K562 (cell line): ENCODE results near the gene CD37. TPM values are rescaled to one million over a fixed set of nuclear protein-coding genes. Genes with fewer than 3 reads are reported as not detected.
A peak's percentile ranks its signal among the peaks of the same experiment; 100 is the strongest.

Experiments
- ARID2 ChIP-seq: fragments of 450-650 bp; IDR thresholded peaks from 2 replicates; pipeline ENCODE4 v1.6.1; 2017; ENCODE audit warnings: antibody characterized with exemption, mild to moderate bottlenecking
- ARID3B ChIP-seq: fragments of 250-450 bp; sonication (Bioruptor Pico); IDR thresholded peaks from 2 replicates; pipeline ENCODE4 v1.4.0; 2020; ENCODE audit warnings: borderline replicate concordance
- CBX8 ChIP-seq: fragments of 200-600 bp; sonication (generic); IDR thresholded peaks from 2 replicates; pipeline ENCODE4 v1.6.1; 2012; ENCODE audit warnings: borderline replicate concordance, mixed run types, low read depth, mild to moderate bottlenecking, moderate library complexity, mixed read lengths, low read length, control low read depth, inconsistent platforms; ENCODE audit not compliant: poor library complexity, severe bottlenecking; ENCODE audit errors: extremely low read depth
- ILK ChIP-seq: fragments of 450-650 bp; IDR thresholded peaks from 2 replicates; pipeline ENCODE4 v1.6.1; 2016; ENCODE audit warnings: missing genetic modification characterization, low read depth, mild to moderate bottlenecking, missing compliant biosample characterization, moderate library complexity, borderline replicate concordance
- PTRF ChIP-seq: fragments of 450-650 bp; IDR thresholded peaks from 2 replicates; pipeline ENCODE4 v1.6.1; 2016; ENCODE audit warnings: mild to moderate bottlenecking, missing genetic modification characterization, missing compliant biosample characterization
- SRSF9 ChIP-seq: fragments of 200-400 bp; formaldehyde crosslinking; IDR thresholded peaks from 2 replicates; pipeline ENCODE4 v1.6.1; 2017; ENCODE audit warnings: low read depth, low read length, borderline replicate concordance
- ZBTB11 ChIP-seq, 3 experiments: fragments of 200-800 bp in 1 of 3; fragments of 250-450 bp in 1 of 3; fragments of 450-650 bp in 1 of 3; sonication (Bioruptor Pico) in 1 of 3; sonication (Bioruptor generic) in 1 of 3; formaldehyde crosslinking in 1 of 3; IDR thresholded peaks; 2 replicates each; pipeline versions ENCODE4 v1.6.1 to v1.8.0; 2016 to 2022; ENCODE audit warnings: mild to moderate bottlenecking in 2 of 3, missing genetic modification characterization in 2 of 3, missing compliant biosample characterization in 1 of 3, moderate library complexity in 1 of 3
- ZC3H4 ChIP-seq: sonication (generic); formaldehyde crosslinking; IDR thresholded peaks from 2 replicates; pipeline ENCODE4 v1.9.0; 2021; ENCODE audit warnings: missing genetic modification reagents, borderline replicate concordance
- ZNF133 ChIP-seq: fragments of 250-450 bp; sonication (Bioruptor Pico); IDR thresholded peaks from 2 replicates; pipeline ENCODE4 v1.4.0; 2020; ENCODE audit warnings: mild to moderate bottlenecking
- ZNF263 ChIP-seq: sonication (generic); formaldehyde crosslinking; IDR thresholded peaks from 2 replicates; pipeline ENCODE4 v1.8.0; 2022; ENCODE audit warnings: mild to moderate bottlenecking, missing genetic modification reagents, borderline replicate concordance
- ZNF445 ChIP-seq: fragments of 250-450 bp; sonication (Bioruptor Pico); IDR thresholded peaks from 2 replicates; pipeline ENCODE4 v1.4.0; 2020; ENCODE audit warnings: low read depth, mild to moderate bottlenecking, moderate library complexity
- ZNF589 ChIP-seq: fragments of 200-800 bp; sonication (Bioruptor generic); IDR thresholded peaks from 2 replicates; pipeline ENCODE4 v1.6.1; 2016; ENCODE audit warnings: low read depth, missing genetic modification characterization, missing compliant biosample characterization
- polyA plus RNA-seq, 8 experiments: library from polyadenylated mRNA; depleted of rRNA in 4 of 8; stranded (reverse) in 5 of 8; unstranded in 3 of 8; fragments of >200 nt; fragmentation: Nextera tagmentation in 2 of 8; fragmentation: Illumina TruSeq in 1 of 8; extraction: Ambion mirVana in 2 of 8; extraction: Trizol in 1 of 8; gene quantifications; 2 replicates each; pipeline versions ENCODE4 v1.2.1 to v1.2.3, GENCODE V29; 2011 to 2014; ENCODE audit warnings: inconsistent platforms in 1 of 8, missing spikeins in 1 of 8
- total RNA-seq, 7 experiments: library from RNA; depleted of rRNA in 6 of 7; stranded (reverse); fragments of >200 nt in 6 of 7; fragmentation: Illumina TruSeq in 2 of 7; extraction: Trizol in 2 of 7; gene quantifications; 2 replicates each; pipeline versions ENCODE4 v1.2.1 to v1.2.3, GENCODE V29; 2011 to 2021; ENCODE audit warnings: low replicate concordance in 1 of 7
- TF ChIP-seq, protein P1 (sequence below): fragments of 450-650 bp; IDR thresholded peaks from 2 replicates; pipeline ENCODE4 v1.6.1; 2017; ENCODE audit warnings: antibody characterized with exemption
- TF ChIP-seq, protein P2 (sequence below): fragments of 200-800 bp; sonication (Bioruptor generic); IDR thresholded peaks from 2 replicates; pipeline ENCODE4 v1.6.1; 2017; ENCODE audit warnings: missing genetic modification characterization, missing compliant biosample characterization
- TF ChIP-seq, protein P3 (sequence below): sonication (generic); formaldehyde crosslinking; IDR thresholded peaks from 2 replicates; pipeline ENCODE4 v1.8.0; 2022; ENCODE audit warnings: mild to moderate bottlenecking, low read depth, missing genetic modification reagents

The CD37 gene
- total and polyA plus RNA-seq, 9 of the 15 experiments (the other 6 are each of a cell fraction or from before 2014, with no cell fraction given) = 2.5 to 19.0 (median 7.4) TPM

DNA sequence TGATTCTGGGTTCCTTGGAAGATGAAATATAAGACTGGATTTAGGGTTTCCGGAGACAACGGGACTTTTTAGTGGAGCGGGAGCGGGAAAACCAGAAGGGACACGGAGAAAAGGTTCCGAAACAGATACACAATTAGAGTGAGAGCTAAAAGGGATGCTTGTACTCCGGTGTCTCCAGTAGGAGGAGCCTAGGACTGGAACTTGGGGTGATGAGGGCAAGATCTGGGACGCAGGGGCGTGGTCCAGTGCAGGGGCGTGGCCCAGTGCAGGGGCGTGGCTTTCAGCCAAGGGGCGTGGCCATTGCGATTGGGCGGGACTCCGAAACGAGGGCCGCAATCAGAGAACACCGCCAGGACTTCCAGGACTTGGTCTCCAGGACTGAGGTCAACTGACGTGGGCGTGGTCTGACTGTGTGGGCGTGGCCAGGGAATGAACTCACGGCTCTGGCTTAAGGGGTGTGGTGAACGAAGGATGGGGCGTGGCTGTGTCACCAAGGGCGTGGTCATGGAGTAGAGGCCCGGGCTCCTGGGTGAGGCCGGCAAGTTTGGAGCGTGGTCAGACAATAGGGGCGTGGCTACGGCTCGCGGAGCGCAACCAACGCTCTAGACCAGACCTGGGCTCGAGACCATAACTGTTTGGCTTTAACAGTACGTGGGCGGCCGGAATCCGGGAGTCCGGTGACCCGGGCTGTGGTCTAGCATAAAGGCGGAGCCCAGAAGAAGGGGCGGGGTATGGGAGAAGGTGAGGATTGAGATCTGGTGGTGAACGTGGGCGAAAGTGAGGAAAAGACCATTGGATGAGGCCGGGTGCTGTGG is 28.3 kb downstream of the CD37 start, which contains the start of gene DKKL1 (continued):
- TF ChIP-seq ZBTB11 (CRISPR knock-in tag; IDR thresholded peaks at IDR 0.05) = no peak
- TF ChIP-seq PTRF (tag) = no peak
- no peak for TF ChIP-seq ZNF133
- TF ChIP-seq, protein P1, sequence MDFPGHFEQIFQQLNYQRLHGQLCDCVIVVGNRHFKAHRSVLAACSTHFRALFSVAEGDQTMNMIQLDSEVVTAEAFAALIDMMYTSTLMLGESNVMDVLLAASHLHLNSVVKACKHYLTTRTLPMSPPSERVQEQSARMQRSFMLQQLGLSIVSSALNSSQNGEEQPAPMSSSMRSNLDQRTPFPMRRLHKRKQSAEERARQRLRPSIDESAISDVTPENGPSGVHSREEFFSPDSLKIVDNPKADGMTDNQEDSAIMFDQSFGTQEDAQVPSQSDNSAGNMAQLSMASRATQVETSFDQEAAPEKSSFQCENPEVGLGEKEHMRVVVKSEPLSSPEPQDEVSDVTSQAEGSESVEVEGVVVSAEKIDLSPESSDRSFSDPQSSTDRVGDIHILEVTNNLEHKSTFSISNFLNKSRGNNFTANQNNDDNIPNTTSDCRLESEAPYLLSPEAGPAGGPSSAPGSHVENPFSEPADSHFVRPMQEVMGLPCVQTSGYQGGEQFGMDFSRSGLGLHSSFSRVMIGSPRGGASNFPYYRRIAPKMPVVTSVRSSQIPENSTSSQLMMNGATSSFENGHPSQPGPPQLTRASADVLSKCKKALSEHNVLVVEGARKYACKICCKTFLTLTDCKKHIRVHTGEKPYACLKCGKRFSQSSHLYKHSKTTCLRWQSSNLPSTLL = no peak
- no peak for TF ChIP-seq CBX8
- no peak for TF ChIP-seq ARID3B
- TF ChIP-seq ZNF263 (CRISPR knock-in tag) = no peak
- TF ChIP-seq, protein P2, sequence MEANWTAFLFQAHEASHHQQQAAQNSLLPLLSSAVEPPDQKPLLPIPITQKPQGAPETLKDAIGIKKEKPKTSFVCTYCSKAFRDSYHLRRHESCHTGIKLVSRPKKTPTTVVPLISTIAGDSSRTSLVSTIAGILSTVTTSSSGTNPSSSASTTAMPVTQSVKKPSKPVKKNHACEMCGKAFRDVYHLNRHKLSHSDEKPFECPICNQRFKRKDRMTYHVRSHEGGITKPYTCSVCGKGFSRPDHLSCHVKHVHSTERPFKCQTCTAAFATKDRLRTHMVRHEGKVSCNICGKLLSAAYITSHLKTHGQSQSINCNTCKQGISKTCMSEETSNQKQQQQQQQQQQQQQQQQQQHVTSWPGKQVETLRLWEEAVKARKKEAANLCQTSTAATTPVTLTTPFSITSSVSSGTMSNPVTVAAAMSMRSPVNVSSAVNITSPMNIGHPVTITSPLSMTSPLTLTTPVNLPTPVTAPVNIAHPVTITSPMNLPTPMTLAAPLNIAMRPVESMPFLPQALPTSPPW (CRISPR knock-in tag) = peak; percentile 58; the same call in 1 of the 2 replicates
- no peak for TF ChIP-seq ARID2
- TF ChIP-seq, protein P3, sequence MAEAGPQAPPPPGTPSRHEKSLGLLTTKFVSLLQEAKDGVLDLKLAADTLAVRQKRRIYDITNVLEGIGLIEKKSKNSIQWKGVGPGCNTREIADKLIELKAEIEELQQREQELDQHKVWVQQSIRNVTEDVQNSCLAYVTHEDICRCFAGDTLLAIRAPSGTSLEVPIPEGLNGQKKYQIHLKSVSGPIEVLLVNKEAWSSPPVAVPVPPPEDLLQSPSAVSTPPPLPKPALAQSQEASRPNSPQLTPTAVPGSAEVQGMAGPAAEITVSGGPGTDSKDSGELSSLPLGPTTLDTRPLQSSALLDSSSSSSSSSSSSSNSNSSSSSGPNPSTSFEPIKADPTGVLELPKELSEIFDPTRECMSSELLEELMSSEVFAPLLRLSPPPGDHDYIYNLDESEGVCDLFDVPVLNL (CRISPR knock-in tag) = no peak
- no peak for TF ChIP-seq ZC3H4 (CRISPR knock-in tag)
- no peak for TF ChIP-seq ILK (tag)
- TF ChIP-seq ZNF445 (CRISPR knock-in tag) = no peak
- TF ChIP-seq ZNF589 (CRISPR knock-in tag) = no peak
- no peak for TF ChIP-seq SRSF9
